Small intestine (tissue), 7 donors: Measurements from ENCODE around the gene FBXO46. TPM values are rescaled to one million over a fixed set of nuclear protein-coding genes. Genes with fewer than 3 reads are reported as not detected.
"Not testable (repeated sequence)": the region's sequence is repeated elsewhere in the genome, so short reads cannot be mapped to it uniquely, and the experiment has no call there.

ENCODE experiments used
- DNase-seq, 2 donors: peaks; one replicate each; pipeline versions ENCODE4 v3.0.0 to v3.0.0-alpha.2; 2013
- FAIRE-seq: peaks from 2 replicates; lab custom pipeline; 2012; peaks lifted over from hg19 to GRCh38; lab: Jason Lieb, UNC
- H3K27ac ChIP-seq, 3 donors: one replicate each; pipeline ENCODE4 v1.5.1; 2013; ENCODE audit warnings: low read length in 2 of 3, mild to moderate bottlenecking in 2 of 3, control low read depth in 1 of 3, inconsistent platforms in 1 of 3, low read depth in 1 of 3, moderate library complexity in 1 of 3
- H3K27me3 ChIP-seq, 3 donors: one replicate each; pipeline ENCODE4 v1.6.1; 2013; ENCODE audit warnings: low read length in 3 of 3, inconsistent platforms in 1 of 3; ENCODE audit not compliant: control insufficient read depth in 3 of 3, insufficient read depth in 3 of 3
- H3K36me3 ChIP-seq, 3 donors: one replicate each; pipeline ENCODE4 v1.6.1; 2013; ENCODE audit warnings: low read length in 3 of 3, inconsistent platforms in 1 of 3, low read depth in 1 of 3, mild to moderate bottlenecking in 1 of 3, moderate library complexity in 1 of 3; ENCODE audit not compliant: control insufficient read depth in 3 of 3, insufficient read depth in 2 of 3
- H3K4me1 ChIP-seq, 3 donors: one replicate each; pipeline ENCODE4 v1.6.1; 2013; ENCODE audit warnings: low read length in 2 of 3, inconsistent platforms in 1 of 3, low read depth in 1 of 3, mild to moderate bottlenecking in 1 of 3, moderate library complexity in 1 of 3; ENCODE audit not compliant: control insufficient read depth in 3 of 3, insufficient read depth in 2 of 3
- H3K4me3 ChIP-seq, 3 donors: one replicate each; pipeline ENCODE4 v1.5.1; 2013; ENCODE audit warnings: low read length in 3 of 3, control low read depth in 1 of 3, inconsistent platforms in 1 of 3, low read depth in 1 of 3, mild to moderate bottlenecking in 1 of 3, moderate library complexity in 1 of 3
- H3K9me3 ChIP-seq, 2 donors: one replicate each; pipeline ENCODE4 v1.6.1; 2013; ENCODE audit warnings: low read depth in 1 of 2, low read length in 1 of 2; ENCODE audit not compliant: control insufficient read depth in 2 of 2, insufficient read depth in 1 of 2
- WGBS, 3 donors: extraction: QIAGEN DNeasy Blood & Tissue Kit; methylation state at CpG; one replicate each; pipeline ENCODE4 v1.1.7; 2013; 5-methylcytosine and 5-hydroxymethylcytosine counted together
- polyA plus RNA-seq, 4 donors: library from polyadenylated mRNA; stranded (reverse) in 3 of 4; unstranded in 1 of 4; fragments of 200-250 nt in 3 of 4; fragments of 120-200 nt in 1 of 4; gene quantifications; one replicate each; pipeline versions ENCODE4 v1.2.1 to v1.2.3, GENCODE V29; 2013
- donor health status: healthy with polysubstance abuse.
- donor health status: control.
- donor health status: control.
- donor health status: Bipolar disorder and iron deficiency.
- donor health status: healthy.

The FBXO46 gene
- polyA plus RNA-seq, 4 donors, result 5.4 to 16.6 (median 9.3) TPM

- Histone ChIP-seq H3K9me3 (peaks cover 0 to under 1% of the 10 kb centered on the region in 2 donors), H3K27ac (no peak overlapping the region), H3K36me3 (no peaks in the 10 kb centered on the region), H3K27me3 (no peaks in the 10 kb centered on the region), H3K4me1 (no peaks in the 10 kb centered on the region), H3K4me3 (no peak overlapping the region)
- DNase-seq, result no peak
- no peak for FAIRE-seq
- WGBS, 3 donors, result 92 to 95% (median 94%) methylated on average over 12 of the region's 12 CpGs
Measured at GRCh38 chr19:45752639-45753038, 21.9 kb upstream of the FBXO46 start.

GRCh38 chr19:45751483-45751882 lies 20.8 kb upstream of the FBXO46 start:
- not testable (repeated sequence) for H3K4me3 ChIP-seq, FAIRE-seq, H3K4me1 ChIP-seq, H3K9me3 ChIP-seq, DNase-seq, H3K36me3 ChIP-seq, H3K27ac ChIP-seq, H3K27me3 ChIP-seq
- WGBS, 3 donors, result 83 to 89% (median 88%) methylated on average over 9 to 10 of the region's 10 CpGs

GRCh38 chr19:45747513-45747912 lies 16.8 kb upstream of the FBXO46 start:
- no peaks in the 10 kb centered on the region for H3K36me3 ChIP-seq
- H3K9me3 ChIP-seq, result no peaks in the 10 kb centered on the region
- no peak overlapping the region for H3K4me3 ChIP-seq
- no peak overlapping the region for H3K27ac ChIP-seq
- no peaks in the 10 kb centered on the region for H3K4me1 ChIP-seq
- peaks cover 0 to 6% (median 0%) of the 10 kb centered on the region in 3 donors for H3K27me3 ChIP-seq
- DNase-seq, result no peak
- FAIRE-seq, result no peak
- 46 to 67% (median 56%) methylated on average over 5 of the region's 5 CpGs for WGBS, 3 donors

- DNase-seq, result no peak
- no peaks in the 10 kb centered on the region for H3K36me3 ChIP-seq
- WGBS, 3 donors, result 68 to 75% (median 71%) methylated on average over 5 of the region's 5 CpGs
- peaks cover 0 to 6% (median 0%) of the 10 kb centered on the region in 3 donors for H3K27me3 ChIP-seq
- H3K4me3 ChIP-seq, result no peak overlapping the region
- H3K9me3 ChIP-seq, result no peaks in the 10 kb centered on the region
- no peak for FAIRE-seq
- H3K4me1 ChIP-seq, result no peaks in the 10 kb centered on the region
- H3K27ac ChIP-seq, result no peak overlapping the region
Measured at GRCh38 chr19:45746866-45747265, 16.2 kb upstream of the FBXO46 start.

GRCh38 chr19:45745606-45746005 lies 14.9 kb upstream of the FBXO46 start:
- Histone ChIP-seq H3K4me3 (no peak overlapping the region), H3K9me3 (no peaks in the 10 kb centered on the region), H3K36me3 (no peaks in the 10 kb centered on the region), H3K4me1 (no peaks in the 10 kb centered on the region), H3K27ac (no peak overlapping the region), H3K27me3 (peaks cover 0 to 6% (median 0%) of the 10 kb centered on the region in 3 donors)
- WGBS, 3 donors, result 89 to 90% (median 89%) methylated on average over 6 of the region's 6 CpGs
- FAIRE-seq (no peak), DNase-seq (no peak)

GRCh38 chr19:45742969-45743368 lies 12.3 kb upstream of the FBXO46 start:
- no peak overlapping the region for H3K4me3 ChIP-seq
- H3K36me3 ChIP-seq, result no peaks in the 10 kb centered on the region
- H3K4me1 ChIP-seq, result no peaks in the 10 kb centered on the region
- H3K27me3 ChIP-seq, result peaks cover 0 to 6% (median 0%) of the 10 kb centered on the region in 3 donors
- no peaks in the 10 kb centered on the region for H3K9me3 ChIP-seq
- FAIRE-seq (no peak), DNase-seq (no peak)
- H3K27ac ChIP-seq, result no peak overlapping the region
- WGBS, 3 donors, result 59 to 64% (median 61%) methylated on average over 4 of the region's 4 CpGs

- WGBS, 3 donors, result 83 to 87% (median 86%) methylated on average over 10 of the region's 10 CpGs
- Histone ChIP-seq H3K27me3 (no peaks in the 10 kb centered on the region), H3K4me3 (no peak overlapping the region), H3K4me1 (no peaks in the 10 kb centered on the region), H3K27ac (no peak overlapping the region), H3K9me3 (no peaks in the 10 kb centered on the region), H3K36me3 (no peaks in the 10 kb centered on the region)
- DNase-seq, result no peak
- FAIRE-seq, result no peak
Measured at GRCh38 chr19:45739498-45740439, 9.1 kb upstream of the FBXO46 start.

GRCh38 chr19:45733160-45733810 lies 2.6 kb upstream of the FBXO46 start, which contains the start of gene MEIOSIN:
Gene MEIOSIN, plus strand, starts transcription at chr19:45733439. Its CDS starts 1,938 bp downstream, at chr19:45735377.
- DNase-seq, result no peak
- H3K4me1 ChIP-seq, result peaks cover 0 to 2% (median 0%) of the 10 kb centered on the region in 3 donors
- H3K36me3 ChIP-seq, result no peaks in the 10 kb centered on the region
- 92 to 95% (median 93%) methylated on average over 56 to 59 of the region's 59 CpGs for WGBS, 3 donors
- no peaks in the 10 kb centered on the region for H3K9me3 ChIP-seq
- H3K27ac ChIP-seq, result no peak within 1 kb of the TSS
- H3K27me3 ChIP-seq, result no peaks in the 10 kb centered on the region
- H3K4me3 ChIP-seq, result no peak within 1 kb of the TSS
- FAIRE-seq, result no peak
